ENCODE data around the gene BRINP3.

The BRINP3 gene

GRCh38 chr1:190353538-190354101 is 124.0 kb downstream of the BRINP3 start:
- WGBS, result 68% methylated on average over 2 of the region's 3 CpGs
- H3K4me1 ChIP-seq (ENCODE audit: control insufficient read depth, insufficient read depth, low read depth, low read length), result no peaks in the 10 kb centered on the region

DNA sequence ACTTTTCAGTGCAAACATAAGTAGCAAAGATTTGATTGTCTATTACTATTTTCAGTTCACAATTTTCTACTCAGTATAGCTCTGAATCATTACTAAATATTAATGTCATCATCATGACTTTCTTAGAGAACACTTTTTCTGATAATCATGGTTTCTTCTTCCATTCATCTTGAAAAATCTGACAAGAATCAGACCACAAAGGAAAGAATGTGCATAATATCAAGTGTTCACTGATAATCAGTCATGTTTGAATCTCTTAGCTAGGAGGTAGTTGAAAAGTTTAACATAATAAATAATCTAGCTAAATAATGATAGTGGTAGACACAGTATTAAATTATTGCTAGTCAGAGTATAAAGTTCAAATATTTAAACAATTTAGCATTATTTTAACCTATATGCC is 133.2 kb downstream of the BRINP3 start:
- Histone ChIP-seq H3K27me3 (ENCODE audit: control insufficient read depth in 1 of 2, insufficient read depth in 1 of 2, low read length in 2 of 2) (no peaks in the 10 kb centered on the region), H3K27ac (ENCODE audit: low read length, poor library complexity, severe bottlenecking) (no peak overlapping the region), H4K91ac (ENCODE audit: low read length) (no peak overlapping the region), H3K9ac (ENCODE audit: low read length) (no peak overlapping the region), H2AFZ (ENCODE audit: low read depth, low read length) (no peak overlapping the region), H3K36me3 (ENCODE audit: control insufficient read depth in 1 of 2, insufficient read depth in 2 of 2, low read depth in 1 of 2, low read length in 2 of 2) (no peaks in the 10 kb centered on the region), H2BK12ac (ENCODE audit: low read length in 2 of 2) (no peak overlapping the region), H4K8ac (ENCODE audit: low read length) (no peak overlapping the region), H2BK120ac (ENCODE audit: low read depth, low read length) (no peak overlapping the region), H3K14ac (ENCODE audit: low read length in 2 of 2) (no peak overlapping the region), H3K18ac (ENCODE audit: low read depth in 1 of 2, low read length in 2 of 2) (no peak overlapping the region), H3K4ac (ENCODE audit: low read depth in 1 of 2, low read length in 2 of 2) (no peak overlapping the region), H3K9me3 (ENCODE audit: control insufficient read depth, low read length) (no peaks in the 10 kb centered on the region), H2AK5ac (ENCODE audit: low read length, severe bottlenecking) (no peak overlapping the region), H2BK15ac (ENCODE audit: low read depth, poor library complexity, severe bottlenecking) (no peak overlapping the region), H3K4me1 (ENCODE audit: control insufficient read depth, insufficient read depth, low read depth, low read length) (no peaks in the 10 kb centered on the region), H3K4me2 (ENCODE audit: low read length, poor library complexity, severe bottlenecking) (no peak overlapping the region), H3K4me3 (ENCODE audit: insufficient read depth in 1 of 2, low read depth in 1 of 2, low read length in 2 of 2) (no peak overlapping the region), H2BK5ac (ENCODE audit: low read depth, low read length, poor library complexity, severe bottlenecking) (no peak overlapping the region), H3K23ac (ENCODE audit: low read length in 2 of 2) (no peak overlapping the region), H3K79me1 (replicated peaks; ENCODE audit: low read length, poor library complexity, severe bottlenecking) (no peaks in the 10 kb centered on the region)
- no peak for DNase-seq

More at GRCh38 chr1:190353538-190354101, 124.0 kb downstream of the BRINP3 start:
- H3K9ac ChIP-seq (ENCODE audit: low read length), result no peak overlapping the region
- H3K79me1 ChIP-seq (replicated peaks; ENCODE audit: low read length, poor library complexity, severe bottlenecking), result no peaks in the 10 kb centered on the region
- H3K4me2 ChIP-seq (ENCODE audit: low read length, poor library complexity, severe bottlenecking), result no peak overlapping the region
- H3K27ac ChIP-seq (ENCODE audit: low read length, poor library complexity, severe bottlenecking), result no peak overlapping the region
- no peak overlapping the region for H2BK120ac ChIP-seq (ENCODE audit: low read depth, low read length)
- H2BK5ac ChIP-seq (ENCODE audit: low read depth, low read length, poor library complexity, severe bottlenecking), result no peak overlapping the region
- no peak overlapping the region for H3K14ac ChIP-seq (ENCODE audit: low read length in 2 of 2)
- H3K23ac ChIP-seq (ENCODE audit: low read length in 2 of 2), result no peak overlapping the region
- no peaks in the 10 kb centered on the region for H3K27me3 ChIP-seq (ENCODE audit: control insufficient read depth in 1 of 2, insufficient read depth in 1 of 2, low read length in 2 of 2)
- no peak overlapping the region for H3K4ac ChIP-seq (ENCODE audit: low read depth in 1 of 2, low read length in 2 of 2)
- no peak overlapping the region for H2AK5ac ChIP-seq (ENCODE audit: low read length, severe bottlenecking)
- H4K91ac ChIP-seq (ENCODE audit: low read length), result no peak overlapping the region
- H3K4me3 ChIP-seq (ENCODE audit: insufficient read depth in 1 of 2, low read depth in 1 of 2, low read length in 2 of 2), result no peak overlapping the region
- H3K9me3 ChIP-seq (ENCODE audit: control insufficient read depth, low read length), result no peaks in the 10 kb centered on the region
- no peak overlapping the region for H3K18ac ChIP-seq (ENCODE audit: low read depth in 1 of 2, low read length in 2 of 2)
- DNase-seq, result no peak
- H2BK12ac ChIP-seq (ENCODE audit: low read length in 2 of 2), result no peak overlapping the region
- H2BK15ac ChIP-seq (ENCODE audit: low read depth, poor library complexity, severe bottlenecking), result no peak overlapping the region
- no peak overlapping the region for H4K8ac ChIP-seq (ENCODE audit: low read length)
- H3K36me3 ChIP-seq (ENCODE audit: control insufficient read depth in 1 of 2, insufficient read depth in 2 of 2, low read depth in 1 of 2, low read length in 2 of 2), result no peaks in the 10 kb centered on the region
- no peak overlapping the region for H2AFZ ChIP-seq (ENCODE audit: low read depth, low read length)

- no peaks in the 10 kb centered on the region for H3K4me1 ChIP-seq (ENCODE audit: control insufficient read depth, insufficient read depth, low read depth, low read length)
- H2BK15ac ChIP-seq (ENCODE audit: low read depth, poor library complexity, severe bottlenecking), result no peak overlapping the region
- no peak overlapping the region for H2AK5ac ChIP-seq (ENCODE audit: low read length, severe bottlenecking)
- H3K79me1 ChIP-seq (replicated peaks; ENCODE audit: low read length, poor library complexity, severe bottlenecking), result no peaks in the 10 kb centered on the region
- no peak overlapping the region for H2BK12ac ChIP-seq (ENCODE audit: low read length in 2 of 2)
- H3K27ac ChIP-seq (ENCODE audit: low read length, poor library complexity, severe bottlenecking), result no peak overlapping the region
- no peak overlapping the region for H3K4me3 ChIP-seq (ENCODE audit: insufficient read depth in 1 of 2, low read depth in 1 of 2, low read length in 2 of 2)
- no peak for DNase-seq
- H3K4ac ChIP-seq (ENCODE audit: low read depth in 1 of 2, low read length in 2 of 2), result no peak overlapping the region
- no peaks in the 10 kb centered on the region for H3K27me3 ChIP-seq (ENCODE audit: control insufficient read depth in 1 of 2, insufficient read depth in 1 of 2, low read length in 2 of 2)
- no peak overlapping the region for H3K14ac ChIP-seq (ENCODE audit: low read length in 2 of 2)
- H2BK120ac ChIP-seq (ENCODE audit: low read depth, low read length), result no peak overlapping the region
- H4K8ac ChIP-seq (ENCODE audit: low read length), result no peak overlapping the region
- no peaks in the 10 kb centered on the region for H3K9me3 ChIP-seq (ENCODE audit: control insufficient read depth, low read length)
- H2AFZ ChIP-seq (ENCODE audit: low read depth, low read length), result no peak overlapping the region
- H3K4me2 ChIP-seq (ENCODE audit: low read length, poor library complexity, severe bottlenecking), result no peak overlapping the region
- no peaks in the 10 kb centered on the region for H3K36me3 ChIP-seq (ENCODE audit: control insufficient read depth in 1 of 2, insufficient read depth in 2 of 2, low read depth in 1 of 2, low read length in 2 of 2)
- H2BK5ac ChIP-seq (ENCODE audit: low read depth, low read length, poor library complexity, severe bottlenecking), result no peak overlapping the region
- H3K23ac ChIP-seq (ENCODE audit: low read length in 2 of 2), result no peak overlapping the region
- H4K91ac ChIP-seq (ENCODE audit: low read length), result no peak overlapping the region
- no peak overlapping the region for H3K9ac ChIP-seq (ENCODE audit: low read length)
- no peak overlapping the region for H3K18ac ChIP-seq (ENCODE audit: low read depth in 1 of 2, low read length in 2 of 2)
These were observed 138.8 kb downstream of the BRINP3 start for GRCh38 chr1:190338829-190339228.

- Histone ChIP-seq H3K14ac (ENCODE audit: low read length in 2 of 2) (no peak overlapping the region), H2BK15ac (ENCODE audit: low read depth, poor library complexity, severe bottlenecking) (no peak overlapping the region), H3K4me3 (ENCODE audit: insufficient read depth in 1 of 2, low read depth in 1 of 2, low read length in 2 of 2) (no peak overlapping the region), H3K4ac (ENCODE audit: low read depth in 1 of 2, low read length in 2 of 2) (no peak overlapping the region), H2AK5ac (ENCODE audit: low read length, severe bottlenecking) (no peak overlapping the region), H3K23ac (ENCODE audit: low read length in 2 of 2) (no peak overlapping the region), H3K18ac (ENCODE audit: low read depth in 1 of 2, low read length in 2 of 2) (no peak overlapping the region), H3K79me1 (replicated peaks; ENCODE audit: low read length, poor library complexity, severe bottlenecking) (no peaks in the 10 kb centered on the region), H4K91ac (ENCODE audit: low read length) (no peak overlapping the region), H2BK12ac (ENCODE audit: low read length in 2 of 2) (no peak overlapping the region), H4K8ac (ENCODE audit: low read length) (no peak overlapping the region), H3K36me3 (ENCODE audit: control insufficient read depth in 1 of 2, insufficient read depth in 2 of 2, low read depth in 1 of 2, low read length in 2 of 2) (no peaks in the 10 kb centered on the region), H3K4me1 (ENCODE audit: control insufficient read depth, insufficient read depth, low read depth, low read length) (no peaks in the 10 kb centered on the region), H2BK120ac (ENCODE audit: low read depth, low read length) (no peak overlapping the region), H2BK5ac (ENCODE audit: low read depth, low read length, poor library complexity, severe bottlenecking) (no peak overlapping the region), H3K4me2 (ENCODE audit: low read length, poor library complexity, severe bottlenecking) (no peak overlapping the region), H2AFZ (ENCODE audit: low read depth, low read length) (no peak overlapping the region), H3K27ac (ENCODE audit: low read length, poor library complexity, severe bottlenecking) (no peak overlapping the region), H3K9me3 (ENCODE audit: control insufficient read depth, low read length) (no peaks in the 10 kb centered on the region), H3K9ac (ENCODE audit: low read length) (no peak overlapping the region), H3K27me3 (ENCODE audit: control insufficient read depth in 1 of 2, insufficient read depth in 1 of 2, low read length in 2 of 2) (no peaks in the 10 kb centered on the region)
- DNase-seq, result no peak
- WGBS, result 51% methylated on average over 3 of the region's 4 CpGs
These were observed 148.8 kb downstream of the BRINP3 start for GRCh38 chr1:190328871-190329270.
